Amniotic stem cell (primary cell): ENCODE data around the gene ZBED4.

Source experiments
- DNase-seq: peaks from one replicate; lab custom pipeline; 2025; lab: John Stamatoyannopoulos, UW

The ZBED4 gene

GRCh38 chr22:49904040-49904369, 50.4 kb downstream of the ZBED4 start:
- DNase-seq = no peak

GRCh38 chr22:49905465-49905864, 51.8 kb downstream of the ZBED4 start:
- no peak for DNase-seq

GRCh38 chr22:49906071-49906798, 52.6 kb downstream of the ZBED4 start:
- no peak for DNase-seq

- no peak for DNase-seq
These were observed 53.2 kb downstream of the ZBED4 start for GRCh38 chr22:49906799-49907290.

GRCh38 chr22:49907807-49908206, 54.2 kb downstream of the ZBED4 start:
- DNase-seq = no peak

GRCh38 chr22:49909476-49910205, 56.0 kb downstream of the ZBED4 start:
- no peak for DNase-seq

GRCh38 chr22:49910229-49911155, 56.8 kb downstream of the ZBED4 start:
- DNase-seq = no peak

- DNase-seq = no peak
These were observed 58.4 kb downstream of the ZBED4 start for GRCh38 chr22:49911881-49912625.

- DNase-seq = no peak
These were observed 59.4 kb downstream of the ZBED4 start for GRCh38 chr22:49913026-49913425.

GRCh38 chr22:49913446-49913845, 59.8 kb downstream of the ZBED4 start:
- no peak for DNase-seq

- DNase-seq = no peak
These were observed 60.6 kb downstream of the ZBED4 start for GRCh38 chr22:49914256-49914655.

- DNase-seq = no peak
These were observed 62.0 kb downstream of the ZBED4 start for GRCh38 chr22:49915610-49916009.

GRCh38 chr22:49916831-49917230, 63.2 kb downstream of the ZBED4 start:
- DNase-seq = no peak

GRCh38 chr22:49917974-49918910, 64.6 kb downstream of the ZBED4 start, which contains the start of the genes ALG12 and CRELD2:
TSS of gene ALG12 (minus strand) at chr22:49918438. CDS start at chr22:49913765, 4,673 bp downstream.
TSS of gene CRELD2 (plus strand) at chr22:49918634. CDS start at chr22:49918770, 136 bp downstream.
- DNase-seq = peak; percentile 95

- no peak for DNase-seq
These were observed 65.6 kb downstream of the ZBED4 start for GRCh38 chr22:49918911-49919881.

- DNase-seq = no peak
These were observed 67.2 kb downstream of the ZBED4 start for GRCh38 chr22:49920859-49921258.

GRCh38 chr22:49921508-49922278, 68.0 kb downstream of the ZBED4 start:
- no peak for DNase-seq

- no peak for DNase-seq
These were observed 68.8 kb downstream of the ZBED4 start for GRCh38 chr22:49922484-49922883.
